ENCODE measurements around the gene HPCAL1.

Gene HPCAL1

GRCh38 chr2:10426726-10427617, 124.3 kb downstream of the HPCAL1 start:
- no peak for DNase-seq (ENCODE audit: low read depth)

GRCh38 chr2:10427618-10427949, 124.9 kb downstream of the HPCAL1 start:
- no peak for DNase-seq (ENCODE audit: low read depth)

GRCh38 chr2:10428355-10428754, 125.7 kb downstream of the HPCAL1 start:
- no peak for DNase-seq (ENCODE audit: low read depth)

GRCh38 chr2:10428924-10429323, 126.2 kb downstream of the HPCAL1 start:
- no peak for DNase-seq (ENCODE audit: low read depth)

- no peak for DNase-seq (ENCODE audit: low read depth)
These were observed 128.3 kb downstream of the HPCAL1 start for GRCh38 chr2:10430886-10431622.

- DNase-seq (ENCODE audit: low read depth): no peak
These were observed 129.1 kb downstream of the HPCAL1 start for GRCh38 chr2:10431797-10432196.

- DNase-seq (ENCODE audit: low read depth): no peak
These were observed 129.8 kb downstream of the HPCAL1 start for GRCh38 chr2:10432311-10433181.

- DNase-seq (ENCODE audit: low read depth): no peak
These were observed 130.7 kb downstream of the HPCAL1 start for GRCh38 chr2:10433264-10433946.

GRCh38 chr2:10433947-10434885, 131.5 kb downstream of the HPCAL1 start:
- no peak for DNase-seq (ENCODE audit: low read depth)

GRCh38 chr2:10434886-10435819, 132.4 kb downstream of the HPCAL1 start:
- no peak for DNase-seq (ENCODE audit: low read depth)

- no peak for DNase-seq (ENCODE audit: low read depth)
These were observed 133.1 kb downstream of the HPCAL1 start for GRCh38 chr2:10435820-10436204.

- no peak for DNase-seq (ENCODE audit: low read depth)
These were observed 133.9 kb downstream of the HPCAL1 start for GRCh38 chr2:10436583-10437110.

- DNase-seq (ENCODE audit: low read depth): no peak
These were observed 135.1 kb downstream of the HPCAL1 start for GRCh38 chr2:10437806-10438205.

GRCh38 chr2:10438688-10439087, 136.0 kb downstream of the HPCAL1 start:
- no peak for DNase-seq (ENCODE audit: low read depth)

GRCh38 chr2:10439185-10439879, 136.6 kb downstream of the HPCAL1 start:
- DNase-seq (ENCODE audit: low read depth): no peak

- no peak for DNase-seq (ENCODE audit: low read depth)
These were observed 137.3 kb downstream of the HPCAL1 start for GRCh38 chr2:10439971-10440370.

GRCh38 chr2:10440736-10441135, 138.0 kb downstream of the HPCAL1 start:
- no peak for DNase-seq (ENCODE audit: low read depth)

- no peak for DNase-seq (ENCODE audit: low read depth)
These were observed 139.2 kb downstream of the HPCAL1 start for GRCh38 chr2:10441948-10442347.

Data from GM04504 (cell line).